ENCODE results near the gene ADAM10. TPM values are rescaled to one million over a fixed set of nuclear protein-coding genes. Genes with fewer than 3 reads are reported as not detected.

ADAM10 gene
- total and polyA plus RNA-seq, 2 of the 8 experiments (the other 6 are each of a cell fraction or from before 2014, with no cell fraction given) = 46.5 to 163 TPM

GRCh38 chr15:58551084-58551763 lies 198.3 kb downstream of the ADAM10 start (continued):
- TF ChIP-seq ASH2L (IDR thresholded peaks at IDR 0.05; ENCODE audit: low read length) = no peak
- TF ChIP-seq EZH2 (IDR thresholded peaks at IDR 0.05; ENCODE audit: low read depth, low read length, severe bottlenecking) = no peak
- no peak for TF ChIP-seq SIX5 (IDR thresholded peaks at IDR 0.05; ENCODE audit: low read depth, low read length)
- no peak for TF ChIP-seq RNF2 (IDR thresholded peaks at IDR 0.05; ENCODE audit: borderline replicate concordance, low read depth, low read length, missing control alignments, poor library complexity, severe bottlenecking)

Data from H1 (cell line).